WTC11 (cell line): ENCODE data around the gene AGER. TPM values are rescaled to one million over a fixed set of nuclear protein-coding genes. Genes with fewer than 3 reads are reported as not detected.

Source experiments
- ATAC-seq: fragments of 200-7000 bp; cut with Tn5 transposase; 2 replicates; pipeline ENCODE4 v1.10.0; 2021; ENCODE audit warnings: mild to moderate bottlenecking, moderate library complexity
- CTCF ChIA-PET: fragments of 300-600 bp; sonication (Branson Sonifier 250); formaldehyde crosslinking; loops from one replicate; lab custom pipeline; 2021; ENCODE audit warnings: antibody characterized with exemption; lab: Charles Lee
- POLR2A ChIA-PET: fragments of 350-600 bp; sonication (Branson Sonifier 250); formaldehyde crosslinking; loops from one replicate; lab custom pipeline; 2021; ENCODE audit warnings: antibody characterized with exemption; lab: Charles Lee
- DNase-seq: peaks from one replicate; pipeline ENCODE4 v3.0.0; 2021; ENCODE audit warnings: low spot score
- H3K27ac Mint-ChIP-seq: 2 replicates; pipeline ENCODE4 v1.8.0; 2021; ENCODE audit warnings: mixed read lengths
- H3K27me3 Mint-ChIP-seq: 2 replicates; pipeline ENCODE4 v1.8.0; 2021; ENCODE audit warnings: low read depth, mild to moderate bottlenecking, moderate library complexity, mixed read lengths
- H3K36me3 Mint-ChIP-seq: 2 replicates; pipeline ENCODE4 v1.8.0; 2021; ENCODE audit warnings: mixed read lengths
- H3K4me1 Mint-ChIP-seq: 2 replicates; pipeline ENCODE4 v1.8.0; 2022; ENCODE audit warnings: mixed read lengths
- H3K4me3 Mint-ChIP-seq: 2 replicates; pipeline ENCODE4 v1.8.0; 2021; ENCODE audit warnings: mild to moderate bottlenecking, moderate library complexity, mixed read lengths
- H3K9me3 Mint-ChIP-seq: 2 replicates; pipeline ENCODE4 v1.8.0; 2021; ENCODE audit warnings: mixed read lengths
- ESRRA ChIP-seq: sonication (generic); formaldehyde crosslinking; IDR thresholded peaks from 2 replicates; pipeline ENCODE4 v1.8.1; 2022; ENCODE audit warnings: mild to moderate bottlenecking, missing genetic modification reagents, borderline replicate concordance
- JAZF1 ChIP-seq: fragments of 250-450 bp; sonication (Bioruptor Pico); IDR thresholded peaks from 2 replicates; pipeline ENCODE4 v1.9.0; 2021; ENCODE audit warnings: moderate library complexity, mild to moderate bottlenecking, inconsistent platforms
- OVOL2 ChIP-seq: fragments of 250-450 bp; sonication (Bioruptor Pico); IDR thresholded peaks from 2 replicates; pipeline ENCODE4 v1.9.0; 2021; ENCODE audit warnings: mild to moderate bottlenecking, borderline replicate concordance
- RELA ChIP-seq: sonication (generic); formaldehyde crosslinking; IDR thresholded peaks from 2 replicates; pipeline ENCODE4 v1.8.1; 2022; ENCODE audit warnings: missing genetic modification reagents, mild to moderate bottlenecking, borderline replicate concordance
- TEAD1 ChIP-seq: sonication (generic); formaldehyde crosslinking; IDR thresholded peaks from 2 replicates; pipeline ENCODE4 v1.8.0; 2022; ENCODE audit warnings: mild to moderate bottlenecking, missing genetic modification reagents
- ZBTB21 ChIP-seq: sonication (generic); formaldehyde crosslinking; IDR thresholded peaks from 2 replicates; pipeline ENCODE4 v1.8.1; 2023; ENCODE audit warnings: mild to moderate bottlenecking, missing genetic modification reagents, borderline replicate concordance
- ZNF416 ChIP-seq: fragments of 250-450 bp; sonication (Bioruptor Pico); IDR thresholded peaks from 2 replicates; pipeline ENCODE4 v1.9.0; 2021; ENCODE audit warnings: mild to moderate bottlenecking, inconsistent platforms
- total RNA-seq: library from RNA; stranded (reverse); gene quantifications from 3 replicates; pipeline ENCODE4 v1.2.3, GENCODE V29; 2021
- TF ChIP-seq, protein P1 (sequence below): sonication (generic); formaldehyde crosslinking; IDR thresholded peaks from 2 replicates; pipeline ENCODE4 v1.8.0; 2022; ENCODE audit warnings: mild to moderate bottlenecking, missing genetic modification reagents
- TF ChIP-seq, protein P2 (sequence below): sonication (generic); formaldehyde crosslinking; IDR thresholded peaks from 2 replicates; pipeline ENCODE4 v1.8.1; 2022; ENCODE audit warnings: low read depth, mild to moderate bottlenecking, moderate library complexity, missing genetic modification reagents, borderline replicate concordance
- TF ChIP-seq, protein P3 (sequence below): sonication (generic); formaldehyde crosslinking; IDR thresholded peaks from 2 replicates; pipeline ENCODE4 v1.8.1; 2022; ENCODE audit warnings: mild to moderate bottlenecking, moderate library complexity, missing genetic modification reagents
- TF ChIP-seq, protein P4 (sequence below): fragments of 250-450 bp; sonication (Bioruptor Pico); IDR thresholded peaks from 2 replicates; pipeline ENCODE4 v1.9.0; 2021; ENCODE audit warnings: moderate library complexity, mild to moderate bottlenecking, inconsistent platforms, borderline replicate concordance
- TF ChIP-seq, protein P5 (sequence below): fragments of 250-450 bp; sonication (Bioruptor Pico); IDR thresholded peaks from 2 replicates; pipeline ENCODE4 v1.9.0; 2021; ENCODE audit warnings: mild to moderate bottlenecking
- TF ChIP-seq, protein P6 (sequence below): sonication (generic); formaldehyde crosslinking; IDR thresholded peaks from 2 replicates; pipeline ENCODE4 v1.8.1; 2022; ENCODE audit warnings: mild to moderate bottlenecking, missing genetic modification reagents, moderate library complexity, borderline replicate concordance
- TF ChIP-seq, protein P7 (sequence below): sonication (generic); formaldehyde crosslinking; IDR thresholded peaks from 2 replicates; pipeline ENCODE4 v1.8.1; 2023; ENCODE audit warnings: mild to moderate bottlenecking, moderate library complexity, missing genetic modification reagents

AGER gene
- total RNA-seq, 1 experiment from 2014 or later = 18.1 TPM

DNA sequence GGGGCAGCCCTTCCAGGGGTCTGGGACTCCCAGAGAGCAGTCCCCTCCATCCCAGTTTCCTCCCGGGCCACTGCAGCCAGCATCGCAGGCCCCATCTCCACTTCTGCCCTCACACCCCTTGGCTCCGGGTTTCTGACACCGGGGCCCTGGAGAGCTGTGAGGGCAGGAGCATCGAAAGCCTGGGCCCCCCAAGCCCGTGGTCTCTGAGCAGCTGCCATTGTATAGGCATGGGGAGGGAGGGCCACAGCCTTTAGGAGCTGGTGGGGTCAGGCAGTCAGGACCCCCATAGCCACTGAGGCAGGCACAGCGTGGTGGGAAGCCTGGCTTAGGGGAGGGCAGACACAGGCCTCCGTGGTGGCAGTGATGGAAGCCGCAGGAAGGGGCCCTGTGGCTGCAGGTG lies 18.1 kb upstream of the AGER start (continued):
- TF ChIP-seq, protein P1, sequence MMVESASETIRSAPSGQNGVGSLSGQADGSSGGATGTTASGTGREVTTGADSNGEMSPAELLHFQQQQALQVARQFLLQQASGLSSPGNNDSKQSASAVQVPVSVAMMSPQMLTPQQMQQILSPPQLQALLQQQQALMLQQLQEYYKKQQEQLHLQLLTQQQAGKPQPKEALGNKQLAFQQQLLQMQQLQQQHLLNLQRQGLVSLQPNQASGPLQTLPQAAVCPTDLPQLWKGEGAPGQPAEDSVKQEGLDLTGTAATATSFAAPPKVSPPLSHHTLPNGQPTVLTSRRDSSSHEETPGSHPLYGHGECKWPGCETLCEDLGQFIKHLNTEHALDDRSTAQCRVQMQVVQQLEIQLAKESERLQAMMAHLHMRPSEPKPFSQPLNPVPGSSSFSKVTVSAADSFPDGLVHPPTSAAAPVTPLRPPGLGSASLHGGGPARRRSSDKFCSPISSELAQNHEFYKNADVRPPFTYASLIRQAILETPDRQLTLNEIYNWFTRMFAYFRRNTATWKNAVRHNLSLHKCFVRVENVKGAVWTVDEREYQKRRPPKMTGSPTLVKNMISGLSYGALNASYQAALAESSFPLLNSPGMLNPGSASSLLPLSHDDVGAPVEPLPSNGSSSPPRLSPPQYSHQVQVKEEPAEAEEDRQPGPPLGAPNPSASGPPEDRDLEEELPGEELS = no peak
- TF ChIP-seq, protein P2, sequence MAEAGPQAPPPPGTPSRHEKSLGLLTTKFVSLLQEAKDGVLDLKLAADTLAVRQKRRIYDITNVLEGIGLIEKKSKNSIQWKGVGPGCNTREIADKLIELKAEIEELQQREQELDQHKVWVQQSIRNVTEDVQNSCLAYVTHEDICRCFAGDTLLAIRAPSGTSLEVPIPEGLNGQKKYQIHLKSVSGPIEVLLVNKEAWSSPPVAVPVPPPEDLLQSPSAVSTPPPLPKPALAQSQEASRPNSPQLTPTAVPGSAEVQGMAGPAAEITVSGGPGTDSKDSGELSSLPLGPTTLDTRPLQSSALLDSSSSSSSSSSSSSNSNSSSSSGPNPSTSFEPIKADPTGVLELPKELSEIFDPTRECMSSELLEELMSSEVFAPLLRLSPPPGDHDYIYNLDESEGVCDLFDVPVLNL (CRISPR knock-in tag) = no peak
- no peak for TF ChIP-seq ESRRA (CRISPR knock-in tag)

DNA sequence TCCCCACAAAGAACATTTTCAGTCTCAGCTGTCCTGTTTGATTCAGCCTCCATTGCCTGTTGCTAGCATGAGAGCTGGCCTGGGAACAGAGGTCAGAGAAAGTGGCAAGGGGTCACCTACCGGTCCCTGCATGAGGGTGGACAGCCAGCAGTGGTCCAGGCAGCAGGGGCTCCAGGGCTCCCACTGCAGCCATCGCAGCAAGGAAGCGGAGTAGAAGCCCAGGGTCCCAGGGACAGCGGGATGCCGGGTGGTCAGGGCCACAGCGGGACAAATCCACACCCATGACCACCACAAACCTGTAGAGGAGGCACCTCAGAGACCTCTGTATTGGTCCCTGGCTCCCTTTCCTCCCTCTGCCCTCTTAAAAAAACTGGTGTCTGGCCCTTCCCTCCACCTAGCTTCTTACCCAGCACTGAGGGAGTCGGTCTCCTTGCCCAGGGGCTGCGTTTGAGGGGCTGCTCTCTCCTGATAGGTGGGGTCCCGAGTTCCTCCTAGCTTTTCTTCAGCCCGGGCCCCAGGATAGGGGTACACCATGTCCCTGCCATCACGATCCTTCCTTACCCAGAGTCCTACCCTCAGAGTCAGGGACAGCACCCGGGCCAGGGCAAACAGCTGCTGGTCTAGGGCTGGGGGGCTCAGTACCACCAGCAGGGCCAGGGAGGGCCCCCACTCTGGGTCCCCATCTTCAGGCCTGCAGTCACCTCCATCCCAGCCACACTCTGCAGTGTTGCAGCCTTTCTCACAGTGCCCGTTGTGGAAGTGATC lies 16.8 kb upstream of the AGER start:
- Mint-ChIP-seq H3K9me3 (no peaks in the 10 kb centered on the region), H3K36me3 (no peaks in the 10 kb centered on the region), H3K27ac (no peak overlapping the region), H3K27me3 (peaks cover 3% of the 10 kb centered on the region), H3K4me3 (no peak overlapping the region), H3K4me1 (peaks cover 8% of the 10 kb centered on the region)
- ATAC-seq = no peak
- no peak for DNase-seq
- ChIA-PET POLR2A (no interaction called here), CTCF (no interaction called here)
- TF ChIP-seq TEAD1 (CRISPR knock-in tag) = no peak
- TF ChIP-seq, protein P3, sequence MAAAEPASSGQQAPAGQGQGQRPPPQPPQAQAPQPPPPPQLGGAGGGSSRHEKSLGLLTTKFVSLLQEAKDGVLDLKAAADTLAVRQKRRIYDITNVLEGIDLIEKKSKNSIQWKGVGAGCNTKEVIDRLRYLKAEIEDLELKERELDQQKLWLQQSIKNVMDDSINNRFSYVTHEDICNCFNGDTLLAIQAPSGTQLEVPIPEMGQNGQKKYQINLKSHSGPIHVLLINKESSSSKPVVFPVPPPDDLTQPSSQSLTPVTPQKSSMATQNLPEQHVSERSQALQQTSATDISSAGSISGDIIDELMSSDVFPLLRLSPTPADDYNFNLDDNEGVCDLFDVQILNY = no peak
- TF ChIP-seq, protein P4, sequence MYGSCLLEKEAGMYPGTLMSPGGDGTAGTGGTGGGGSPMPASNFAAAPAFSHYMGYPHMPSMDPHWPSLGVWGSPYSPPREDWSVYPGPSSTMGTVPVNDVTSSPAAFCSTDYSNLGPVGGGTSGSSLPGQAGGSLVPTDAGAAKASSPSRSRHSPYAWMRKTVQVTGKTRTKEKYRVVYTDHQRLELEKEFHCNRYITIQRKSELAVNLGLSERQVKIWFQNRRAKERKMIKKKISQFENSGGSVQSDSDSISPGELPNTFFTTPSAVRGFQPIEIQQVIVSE (CRISPR knock-in tag) = no peak

DNA sequence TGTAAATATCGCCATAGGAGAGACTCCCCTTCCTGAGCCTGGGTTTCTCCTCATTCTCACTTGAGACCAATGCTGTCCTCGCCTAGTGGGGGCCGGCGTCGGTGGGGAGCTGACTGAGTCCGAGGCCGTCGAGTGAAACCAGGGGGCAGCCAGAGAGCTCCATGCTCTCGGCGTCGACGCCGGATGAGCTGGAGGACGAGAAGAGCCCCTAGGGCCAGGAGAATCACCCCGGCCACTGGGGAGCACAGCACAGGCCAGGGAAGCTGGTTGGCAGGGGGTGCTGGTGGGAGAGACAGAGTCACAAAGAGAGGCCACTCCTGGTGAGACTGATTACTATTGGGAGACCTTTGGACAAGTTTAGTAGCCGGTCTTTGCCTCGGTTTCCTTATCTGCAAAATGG lies 14.8 kb upstream of the AGER start:
- ATAC-seq = no peak
- no peaks in the 10 kb centered on the region for H3K9me3 Mint-ChIP-seq
- POLR2A ChIA-PET = no interaction called here
- H3K4me1 Mint-ChIP-seq = peaks cover 22% of the 10 kb centered on the region
- no peak for TF ChIP-seq ZNF416 (CRISPR knock-in tag)
- TF ChIP-seq, all 79 proteins: peak for 0
- no peak overlapping the region for H3K27ac Mint-ChIP-seq
- H3K36me3 Mint-ChIP-seq = no peaks in the 10 kb centered on the region
- DNase-seq = no peak
- H3K4me3 Mint-ChIP-seq = no peak overlapping the region
- CTCF ChIA-PET = no interaction called here
- peaks cover 3% of the 10 kb centered on the region; the same call in 1 of the 2 replicates for H3K27me3 Mint-ChIP-seq

DNA sequence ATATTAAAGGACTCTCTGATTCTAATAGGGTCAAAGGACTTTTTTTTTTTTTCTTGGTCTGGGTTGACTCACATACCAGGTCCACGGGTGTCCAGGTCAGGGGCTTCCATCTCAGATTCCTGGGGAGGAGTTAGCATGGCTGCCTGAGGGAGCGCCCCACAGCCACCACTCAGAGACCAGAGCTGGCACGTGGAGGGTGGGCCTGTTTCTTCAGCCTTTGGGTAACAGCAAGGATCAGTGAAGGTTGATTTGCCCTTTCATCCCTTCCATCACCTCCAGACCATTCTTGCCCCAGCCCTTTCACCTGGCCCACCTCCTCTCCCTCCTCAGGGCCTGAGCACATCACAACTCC lies 14.3 kb upstream of the AGER start:
- no peaks in the 10 kb centered on the region for H3K36me3 Mint-ChIP-seq
- H3K9me3 Mint-ChIP-seq = no peaks in the 10 kb centered on the region
- POLR2A ChIA-PET = no interaction called here
- H3K27me3 Mint-ChIP-seq = peaks cover 3% of the 10 kb centered on the region; the same call in 1 of the 2 replicates
- ATAC-seq (no peak), DNase-seq (no peak)
- peaks cover 28% of the 10 kb centered on the region for H3K4me1 Mint-ChIP-seq
- no peak overlapping the region for H3K4me3 Mint-ChIP-seq
- no peak overlapping the region for H3K27ac Mint-ChIP-seq
- CTCF ChIA-PET = interaction anchor here (0.7 to 1.5 kb wide), 3 partner anchors 150 to 786 kb away, joined by 3 to 4 read pairs (median 4); no protein-coding TSS in a partner anchor
- TF ChIP-seq, protein P5, sequence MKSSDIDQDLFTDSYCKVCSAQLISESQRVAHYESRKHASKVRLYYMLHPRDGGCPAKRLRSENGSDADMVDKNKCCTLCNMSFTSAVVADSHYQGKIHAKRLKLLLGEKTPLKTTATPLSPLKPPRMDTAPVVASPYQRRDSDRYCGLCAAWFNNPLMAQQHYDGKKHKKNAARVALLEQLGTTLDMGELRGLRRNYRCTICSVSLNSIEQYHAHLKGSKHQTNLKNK (CRISPR knock-in tag) = no peak
- TF ChIP-seq, protein P2 (CRISPR knock-in tag) = no peak
- no peak for TF ChIP-seq JAZF1 (CRISPR knock-in tag)
- TF ChIP-seq, protein P6, sequence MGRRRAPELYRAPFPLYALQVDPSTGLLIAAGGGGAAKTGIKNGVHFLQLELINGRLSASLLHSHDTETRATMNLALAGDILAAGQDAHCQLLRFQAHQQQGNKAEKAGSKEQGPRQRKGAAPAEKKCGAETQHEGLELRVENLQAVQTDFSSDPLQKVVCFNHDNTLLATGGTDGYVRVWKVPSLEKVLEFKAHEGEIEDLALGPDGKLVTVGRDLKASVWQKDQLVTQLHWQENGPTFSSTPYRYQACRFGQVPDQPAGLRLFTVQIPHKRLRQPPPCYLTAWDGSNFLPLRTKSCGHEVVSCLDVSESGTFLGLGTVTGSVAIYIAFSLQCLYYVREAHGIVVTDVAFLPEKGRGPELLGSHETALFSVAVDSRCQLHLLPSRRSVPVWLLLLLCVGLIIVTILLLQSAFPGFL (CRISPR knock-in tag) = no peak
- no peak for TF ChIP-seq RELA (CRISPR knock-in tag)
- TF ChIP-seq, protein P7, sequence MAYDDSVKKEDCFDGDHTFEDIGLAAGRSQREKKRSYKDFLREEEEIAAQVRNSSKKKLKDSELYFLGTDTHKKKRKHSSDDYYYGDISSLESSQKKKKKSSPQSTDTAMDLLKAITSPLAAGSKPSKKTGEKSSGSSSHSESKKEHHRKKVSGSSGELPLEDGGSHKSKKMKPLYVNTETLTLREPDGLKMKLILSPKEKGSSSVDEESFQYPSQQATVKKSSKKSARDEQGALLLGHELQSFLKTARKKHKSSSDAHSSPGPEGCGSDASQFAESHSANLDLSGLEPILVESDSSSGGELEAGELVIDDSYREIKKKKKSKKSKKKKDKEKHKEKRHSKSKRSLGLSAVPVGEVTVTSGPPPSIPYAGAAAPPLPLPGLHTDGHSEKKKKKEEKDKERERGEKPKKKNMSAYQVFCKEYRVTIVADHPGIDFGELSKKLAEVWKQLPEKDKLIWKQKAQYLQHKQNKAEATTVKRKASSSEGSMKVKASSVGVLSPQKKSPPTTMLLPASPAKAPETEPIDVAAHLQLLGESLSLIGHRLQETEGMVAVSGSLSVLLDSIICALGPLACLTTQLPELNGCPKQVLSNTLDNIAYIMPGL (CRISPR knock-in tag) = no peak
- TF ChIP-seq ZBTB21 = no peak
- no peak for TF ChIP-seq OVOL2 (CRISPR knock-in tag)
